HCT116 (cell line): ENCODE measurements around the gene ACR. TPM values are rescaled to one million over a fixed set of nuclear protein-coding genes. Genes with fewer than 3 reads are reported as not detected.
"Not testable (repeated sequence)": the region's sequence is repeated elsewhere in the genome, so short reads cannot be mapped to it uniquely, and the experiment has no call there.

Experiments
- ATAC-seq: fragments of 200-7000 bp; cut with Tn5 transposase; 2 replicates; pipeline ENCODE4 v1.9.1; 2020; ENCODE audit warnings: mild to moderate bottlenecking, moderate library complexity
- BruUV-seq: library from RNA; stranded (reverse); fragments of 400-500 nt; replicated peaks from 2 replicates; lab custom pipeline; 2021; lab: Mats Ljungman, UMichigan
- CTCF ChIA-PET: fragments of 300-600 bp; sonication (Branson Sonifier 250); formaldehyde crosslinking; loops from one replicate; lab custom pipeline; 2021; ENCODE audit warnings: antibody characterized with exemption; lab: Charles Lee
- POLR2A ChIA-PET: fragments of 300-600, 350-600 bp; sonication (Branson Sonifier 250); formaldehyde crosslinking; loops from one replicate; lab custom pipeline; 2021; ENCODE audit warnings: antibody characterized with exemption; lab: Charles Lee
- RAD21 ChIA-PET, 2 experiments: fragments of 300-600 bp; sonication (Branson Sonifier 250); formaldehyde crosslinking; loops; one replicate each; lab custom pipeline; 2023; ENCODE audit warnings: low total read pairs in 2 of 2; ENCODE audit not compliant: uncharacterized antibody in 2 of 2, unreplicated experiment in 2 of 2, low non-redundant PET in 1 of 2; lab: Charles Lee
- DNase-seq: peaks from one replicate; pipeline ENCODE4 v3.0.0-alpha.2; 2010; ENCODE audit warnings: low read depth, low spot score
- H2AFZ ChIP-seq: fragments of 200-600 bp; shearing (Covaris generic), sonication (generic); 2 replicates; pipeline ENCODE4 v1.6.1; 2017; ENCODE audit warnings: low read depth, mixed run types, mixed read lengths, antibody characterized with exemption, low read length; ENCODE audit not compliant: poor library complexity, severe bottlenecking
- H3K27ac ChIP-seq: 2 replicates; pipeline ENCODE4 v1.5.1; 2012; ENCODE audit warnings: low read depth, low read length
- H3K27me3 ChIP-seq: fragments of 200-600 bp; sonication (generic); 2 replicates; pipeline ENCODE4 v1.6.1; 2016; ENCODE audit warnings: mixed run types, low read length, mixed read lengths; ENCODE audit not compliant: insufficient read depth
- H3K36me3 ChIP-seq, 2 experiments: fragments of 200-500 bp in 1 of 2; fragments of 200-600 bp in 1 of 2; sonication (Bioruptor generic) in 1 of 2; sonication (generic) in 1 of 2; 2 replicates each; pipeline versions ENCODE4 v1.5.1 to v1.6.1; 2014 to 2016; ENCODE audit warnings: low read length in 2 of 2, inconsistent platforms in 1 of 2, mixed read lengths in 1 of 2, mixed run types in 1 of 2; ENCODE audit not compliant: insufficient read depth in 2 of 2, control insufficient read depth in 1 of 2
- H3K4me1 ChIP-seq, 2 experiments: fragments of 200-600 bp in 1 of 2; sonication (generic) in 1 of 2; 2 replicates each; pipeline versions ENCODE4 v1.5.1 to v1.6.1; 2012 to 2017; ENCODE audit warnings: low read length in 2 of 2, inconsistent platforms in 1 of 2, mild to moderate bottlenecking in 1 of 2, mixed read lengths in 1 of 2, mixed run types in 1 of 2, moderate library complexity in 1 of 2; ENCODE audit not compliant: insufficient read depth in 2 of 2, control insufficient read depth in 1 of 2
- H3K4me2 ChIP-seq: fragments of 200-600 bp; sonication (generic); 2 replicates; pipeline ENCODE4 v1.6.1; 2017; ENCODE audit warnings: mixed run types, low read length, mixed read lengths
- H3K4me3 ChIP-seq, 2 experiments: fragments of 200-600 bp in 1 of 2; sonication (generic) in 1 of 2; replicated peaks in 1 of 2; 2 replicates each; pipeline ENCODE4 v1.5.1; 2011 to 2016; ENCODE audit warnings: low read length in 2 of 2, control low read depth in 1 of 2, low read depth in 1 of 2, mild to moderate bottlenecking in 1 of 2, mixed read lengths in 1 of 2, mixed run types in 1 of 2
- H3K79me2 ChIP-seq: fragments of 200-600 bp; sonication (generic); 2 replicates; pipeline ENCODE4 v1.6.1; 2017; ENCODE audit warnings: mild to moderate bottlenecking, mixed run types, low read length, moderate library complexity, mixed read lengths; ENCODE audit not compliant: insufficient read depth
- H3K9ac ChIP-seq: fragments of 200-600 bp; sonication (generic); 2 replicates; pipeline ENCODE4 v1.6.1; 2016; ENCODE audit warnings: low read length, mixed read lengths
- H3K9me2 ChIP-seq: fragments of 200-600 bp; sonication (generic), shearing (Covaris generic); 2 replicates; pipeline ENCODE4 v1.6.1; 2017; ENCODE audit warnings: mixed run types, mild to moderate bottlenecking, moderate library complexity; ENCODE audit not compliant: insufficient read depth
- H3K9me3 ChIP-seq, 2 experiments: fragments of 200-500 bp in 1 of 2; fragments of 200-600 bp in 1 of 2; sonication (Bioruptor generic) in 1 of 2; sonication (generic) in 1 of 2; 2 replicates each; pipeline ENCODE4 v1.6.1; 2014 to 2017; ENCODE audit warnings: low read length in 2 of 2, mixed read lengths in 2 of 2, inconsistent platforms in 1 of 2, low read depth in 1 of 2, mild to moderate bottlenecking in 1 of 2, mixed run types in 1 of 2, moderate library complexity in 1 of 2; ENCODE audit not compliant: control insufficient read depth in 1 of 2, insufficient read depth in 1 of 2
- H4K20me1 ChIP-seq: fragments of 200-600 bp; sonication (generic), shearing (Covaris generic); 2 replicates; pipeline ENCODE4 v1.6.1; 2017; ENCODE audit warnings: mixed run types, mild to moderate bottlenecking, moderate library complexity; ENCODE audit not compliant: insufficient read depth
- ELF1 ChIP-seq: IDR thresholded peaks from 2 replicates; pipeline ENCODE4 v1.6.1; 2012; ENCODE audit warnings: low read depth, borderline replicate concordance
- POLR2AphosphoS5 ChIP-seq: IDR thresholded peaks from 2 replicates; pipeline ENCODE4 v1.6.1; 2011; ENCODE audit warnings: mild to moderate bottlenecking, low read depth, low read length, moderate library complexity
- SIN3A ChIP-seq: IDR thresholded peaks from 2 replicates; pipeline ENCODE4 v1.6.1; 2012; ENCODE audit warnings: low read depth
- intact Hi-C: fragments of 100-400 bp; cut with micrococcal nuclease; formaldehyde crosslinking; loops from 2 replicates; pipeline ENCODE4 v1.10.0; 2022
- total RNA-seq: library from RNA; stranded (reverse); gene quantifications from one replicate; pipeline ENCODE4 v1.2.1, GENCODE V29; 2021; ENCODE audit not compliant: unreplicated experiment
- TF ChIP-seq, protein P1 (sequence below): IDR thresholded peaks from 2 replicates; pipeline ENCODE4 v1.6.1; 2012

The ACR gene
- total RNA-seq, 1 experiment from 2014 or later = 1.5 TPM

DNA sequence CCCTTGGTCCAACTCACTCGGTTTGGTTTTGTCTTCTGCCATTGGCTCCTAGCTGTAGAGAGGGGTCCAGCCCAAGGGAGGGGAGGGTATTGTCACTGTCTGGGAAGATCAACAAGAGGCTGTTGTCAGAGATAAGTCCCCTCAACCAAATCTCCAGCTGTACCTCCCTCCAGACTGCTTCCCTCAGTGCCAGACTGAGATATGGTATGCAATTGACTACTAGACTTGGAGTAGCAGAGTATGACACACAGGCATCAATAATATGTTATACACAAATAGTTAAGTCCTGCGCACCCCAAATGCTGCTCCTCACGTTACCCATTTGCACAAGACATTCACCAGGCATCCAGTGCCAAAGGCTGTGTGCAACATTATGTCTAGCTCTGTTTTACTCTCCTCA, 44.2 kb downstream of the ACR start:
- H3K79me2 ChIP-seq, intact Hi-C loops, CTCF ChIA-PET, H3K9ac ChIP-seq, H3K36me3 ChIP-seq, H3K9me3 ChIP-seq, H4K20me1 ChIP-seq, H2AFZ ChIP-seq, H3K9me2 ChIP-seq, H3K27me3 ChIP-seq, POLR2A ChIA-PET, H3K27ac ChIP-seq, DNase-seq, ATAC-seq, H3K4me1 ChIP-seq, RAD21 ChIA-PET: not testable (repeated sequence)
- BruUV-seq = TSS peak; percentile 60
- 0 out of 4 replicates have a peak overlapping the region, but pooled peaks have one; percentile 7 to 18 for H3K4me3 ChIP-seq
- peak overlapping the region; percentile 51 for H3K4me2 ChIP-seq

DNA sequence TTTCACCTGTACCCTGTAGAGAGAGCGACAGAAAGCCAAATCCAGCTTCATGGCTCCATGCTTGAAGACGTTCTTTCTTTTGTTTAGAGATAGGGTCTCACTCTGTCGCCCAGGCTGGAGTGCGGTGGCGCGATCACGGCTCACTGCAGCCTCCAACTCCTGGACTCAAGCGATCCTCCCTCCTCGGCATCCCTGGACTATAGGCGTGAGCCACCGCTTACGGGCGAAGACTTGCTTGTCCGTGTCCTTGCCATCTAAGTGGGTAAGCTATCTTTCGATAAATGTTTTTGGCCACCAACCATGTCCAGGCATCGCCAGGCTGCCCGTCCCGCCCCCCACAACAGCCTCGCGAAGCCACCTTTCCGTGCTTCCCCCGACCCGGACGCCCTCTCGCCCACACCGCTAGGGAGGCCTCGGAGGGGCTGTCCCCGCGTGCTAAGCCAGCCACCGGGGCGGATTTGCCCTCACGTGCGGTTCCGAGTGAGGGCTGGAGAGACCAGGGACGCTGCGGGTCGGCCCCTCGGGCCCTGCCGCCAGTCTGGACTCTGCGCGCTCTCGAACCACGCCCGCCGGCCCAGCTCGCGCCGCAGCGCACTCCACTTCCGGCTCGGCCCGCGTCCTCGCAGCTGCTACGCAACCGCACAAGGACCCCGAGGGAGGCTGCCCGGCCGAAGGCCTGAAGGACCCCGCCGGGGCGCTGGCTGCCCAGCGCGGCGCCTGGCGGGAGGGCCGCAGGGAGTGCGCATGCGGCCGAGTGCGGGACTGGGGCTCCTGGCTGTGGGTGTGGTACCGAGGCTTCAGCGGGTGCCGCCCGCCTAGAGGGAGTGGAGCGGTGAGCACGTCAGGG, 45.3 kb downstream of the ACR start, which contains the start of gene RABL2B:
Gene RABL2B (minus strand): TSS at position 604 of the 847 bp plus-strand sequence. CDS start 1,342 bp downstream, outside the sequence.
- intact Hi-C loops, H4K20me1 ChIP-seq, H3K4me1 ChIP-seq, H2AFZ ChIP-seq, H3K9me2 ChIP-seq, CTCF ChIA-PET, RAD21 ChIA-PET, H3K27ac ChIP-seq, H3K27me3 ChIP-seq, H3K79me2 ChIP-seq, H3K9me3 ChIP-seq, H3K36me3 ChIP-seq, POLR2A ChIA-PET, BruUV-seq: not testable (repeated sequence)
- Histone ChIP-seq H3K4me2 (peak within 1 kb of the TSS; percentile 66), H3K9ac (peak within 1 kb of the TSS; percentile 63), H3K4me3 (peak within 1 kb of the TSS; percentile 57 to 62)
- TF ChIP-seq POLR2AphosphoS5 = peak; percentile 56; the same call in 1 of the 2 replicates
- TF ChIP-seq SIN3A = peak; percentile 94
- TF ChIP-seq, protein P1, sequence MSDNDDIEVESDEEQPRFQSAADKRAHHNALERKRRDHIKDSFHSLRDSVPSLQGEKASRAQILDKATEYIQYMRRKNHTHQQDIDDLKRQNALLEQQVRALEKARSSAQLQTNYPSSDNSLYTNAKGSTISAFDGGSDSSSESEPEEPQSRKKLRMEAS = peak; percentile 76
- peak; percentile 66 for TF ChIP-seq ELF1
- peak; percentile 71 for DNase-seq
- ATAC-seq = peak; percentile 95

DNA sequence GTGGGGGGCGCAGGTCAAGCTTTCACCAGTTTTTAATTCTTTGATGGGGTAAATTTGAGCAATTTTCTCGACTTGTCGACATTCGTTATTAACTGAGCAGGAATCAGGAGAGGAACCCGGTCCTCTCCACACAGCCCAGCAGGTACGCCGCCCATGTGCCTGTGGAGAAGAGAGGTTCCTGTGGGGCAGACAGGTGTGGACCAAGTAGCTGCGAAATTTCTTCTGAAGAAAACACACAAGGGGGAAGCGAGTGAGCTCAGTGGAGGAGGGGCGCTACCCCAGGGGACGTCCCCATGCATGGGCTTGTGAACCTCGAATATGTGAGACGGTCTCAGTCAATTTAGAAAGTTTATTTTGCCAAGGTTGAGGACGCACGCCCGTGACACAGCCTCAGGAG, 45.9 kb downstream of the ACR start:
- Histone ChIP-seq H3K9ac (peak overlapping the region; percentile 58), H3K4me2 (peak overlapping the region; percentile 66), H3K4me3 (peak overlapping the region; percentile 44 to 62)
- TSS peak; percentile 93 for BruUV-seq
- H3K4me1 ChIP-seq, H3K36me3 ChIP-seq, H3K9me3 ChIP-seq, intact Hi-C loops, H3K9me2 ChIP-seq, H4K20me1 ChIP-seq, H3K27me3 ChIP-seq, H2AFZ ChIP-seq, H3K27ac ChIP-seq, DNase-seq, POLR2A ChIA-PET, CTCF ChIA-PET, H3K79me2 ChIP-seq, RAD21 ChIA-PET: not testable (repeated sequence)
- ATAC-seq = peak; percentile 52

DNA sequence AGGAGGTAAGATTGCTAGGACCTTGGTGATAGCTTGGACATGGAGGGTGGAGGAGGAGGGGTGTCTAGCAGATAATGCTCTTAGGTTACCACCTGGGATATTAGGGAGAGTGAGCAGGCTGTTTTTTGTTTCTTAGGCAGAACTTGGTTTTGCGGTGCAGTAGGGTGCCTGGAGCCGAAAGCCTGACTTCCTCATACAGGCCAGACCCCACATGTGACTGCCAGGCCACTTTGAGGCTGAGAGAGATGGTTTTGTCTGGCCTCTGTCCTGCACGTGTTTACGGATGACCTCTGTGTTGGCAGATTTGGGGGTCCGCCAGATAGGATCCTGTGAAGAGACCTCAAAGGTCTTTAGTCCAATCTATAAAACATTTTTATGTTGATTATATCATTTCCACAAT, 47.3 kb downstream of the ACR start:
- H3K4me3 ChIP-seq, H3K9me3 ChIP-seq, DNase-seq, H3K4me1 ChIP-seq, H3K4me2 ChIP-seq, H3K9ac ChIP-seq, H3K36me3 ChIP-seq, H3K27ac ChIP-seq, ATAC-seq, H3K27me3 ChIP-seq, BruUV-seq, H4K20me1 ChIP-seq, POLR2A ChIA-PET, RAD21 ChIA-PET, H3K9me2 ChIP-seq, H2AFZ ChIP-seq, intact Hi-C loops, H3K79me2 ChIP-seq, CTCF ChIA-PET: not testable (repeated sequence)
